ENCODE data around the gene DAP. TPM values are rescaled to one million over a fixed set of nuclear protein-coding genes. Genes with fewer than 3 reads are reported as not detected.
A peak's percentile ranks its signal among the peaks of the same experiment; 100 is the strongest.

The DAP gene
- total and polyA plus RNA-seq, 2 of the 13 experiments (the other 11 are each of a cell fraction or from before 2014, with no cell fraction given): 22.0 to 57.5 TPM

- TF ChIP-seq ZSCAN21 (CRISPR knock-in tag; IDR thresholded peaks at IDR 0.05; ENCODE audit: borderline replicate concordance) (0 out of 2 replicates have a peak, but pooled peaks have one; percentile 5), SP1 (IDR thresholded peaks at IDR 0.05) (no peak), SP1 (CRISPR knock-in tag; IDR thresholded peaks at IDR 0.05) (peak; percentile 59; the same call in 1 of the 2 replicates), REPIN1 (CRISPR knock-in tag; IDR thresholded peaks at IDR 0.05; ENCODE audit: borderline replicate concordance, low read depth) (no peak)
Measured at GRCh38 chr5:10761185-10761932, at the start of gene DAP (continued).

- Histone ChIP-seq H3K9ac (ENCODE audit: insufficient read depth, low read depth, low read length) (no peak overlapping the region), H3K27me3 (ENCODE audit: control insufficient read depth in 1 of 2, insufficient read depth in 2 of 2, low read length in 2 of 2) (no peaks in the 10 kb centered on the region), H4K20me1 (ENCODE audit: insufficient read depth, low read length) (no peaks in the 10 kb centered on the region), H3K4me2 (ENCODE audit: low read depth, low read length) (no peak overlapping the region), H2AFZ (ENCODE audit: low read length) (no peak overlapping the region), H3K4me3 (replicated peaks in 1 of 3; ENCODE audit: insufficient read depth in 1 of 3, low read depth in 2 of 3, low read length in 3 of 3) (no peak overlapping the region), H3K79me2 (ENCODE audit: insufficient read depth, low read length) (no peaks in the 10 kb centered on the region), H3K36me3 (replicated peaks in 1 of 2; ENCODE audit: control insufficient read depth in 1 of 2, insufficient read depth in 2 of 2, low read length in 2 of 2) (no peaks in the 10 kb centered on the region), H3K4me1 (ENCODE audit: insufficient read depth, low read length) (no peaks in the 10 kb centered on the region), H3K27ac (ENCODE audit: extremely low read length, insufficient read depth, low read length) (no peak overlapping the region), H3K9me3 (ENCODE audit: low read length) (no peaks in the 10 kb centered on the region)
- BruUV-seq (replicated peaks): no TSS peak
- ChIA-PET CTCF (ENCODE audit: low intra/inter-chr PET ratio, low total read pairs) (no interaction called here), POLR2A (no interaction called here)
- in situ Hi-C loops (cut with HindIII; ENCODE audit: extremely low pct_ligation_motif_present, low pct_unique_long_range_greater_than_20kb): no loop called here
- TF ChIP-seq EP300 (IDR thresholded peaks at IDR 0.05; ENCODE audit: low read depth in 2 of 2, low read length in 2 of 2): no peak
- TF ChIP-seq EP300 (CRISPR knock-in tag; IDR thresholded peaks at IDR 0.05; ENCODE audit: borderline replicate concordance): no peak
- TF ChIP-seq ATF7 (IDR thresholded peaks at IDR 0.05): peak; percentile 33; the same call in 1 of the 2 replicates
- no peak for TF ChIP-seq ATF7 (CRISPR knock-in tag; IDR thresholded peaks at IDR 0.05)
- 68% methylated on average over 3 of the region's 3 CpGs for whole genome bisulfite sequencing (ENCODE audit: low lambda C conversion rate)
- FAIRE-seq (no peak), DNase-seq (ENCODE audit: low spot score) (no peak), ATAC-seq (no peak)
- intact Hi-C loops (cut with micrococcal nuclease; ENCODE audit: unreplicated experiment): no loop called here
Measured at GRCh38 chr5:10808347-10809226, 47.6 kb upstream of the DAP start.

Data from HepG2 (cell line).